ENCODE measurements around the gene PKD1.

PKD1 gene

DNA sequence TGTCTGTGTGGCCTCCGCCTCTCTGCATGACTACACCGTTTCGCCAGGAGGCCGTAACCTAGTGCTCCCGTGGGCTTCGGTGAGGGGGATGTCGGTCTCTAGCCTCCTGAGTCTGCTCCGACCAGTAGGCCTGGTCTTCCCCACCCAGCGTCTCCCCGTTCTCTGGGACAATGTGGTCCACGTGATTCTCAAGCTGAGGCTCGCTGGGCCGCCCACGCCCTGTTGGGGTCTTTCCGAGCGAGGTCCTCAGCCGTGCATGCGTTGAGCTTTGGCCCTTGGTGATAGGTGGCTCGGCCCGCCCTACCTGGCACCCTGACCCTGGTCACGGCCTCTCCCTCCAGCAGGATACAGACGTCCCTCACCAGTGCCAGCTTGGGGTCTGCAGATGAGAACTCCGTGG lies 57.0 kb downstream of the PKD1 start:
- no peak for DNase-seq (ENCODE audit: low spot score)
- FAIRE-seq, result no peak

DNA sequence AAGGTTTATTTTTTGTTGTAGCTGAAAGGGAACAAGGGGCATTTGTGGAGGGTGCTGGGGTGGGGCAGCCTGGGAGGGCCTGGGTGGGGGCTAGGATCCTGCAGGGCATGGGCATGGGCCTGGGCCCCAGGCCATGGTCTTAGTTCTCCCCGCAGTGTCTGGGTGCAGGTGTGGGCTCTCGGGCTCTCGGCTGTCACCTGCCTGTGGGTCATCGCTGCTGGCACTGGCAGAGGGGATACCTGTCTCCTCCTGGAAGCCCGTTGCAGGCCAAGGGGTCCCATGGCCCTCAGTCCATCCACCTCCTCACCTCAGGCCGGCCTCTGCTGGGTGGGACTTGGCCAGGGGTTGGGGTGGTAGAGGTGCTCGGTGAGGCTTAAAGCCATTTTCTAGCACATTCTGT lies 57.6 kb downstream of the PKD1 start:
- FAIRE-seq, result no peak
- no peak for DNase-seq (ENCODE audit: low spot score)

DNA sequence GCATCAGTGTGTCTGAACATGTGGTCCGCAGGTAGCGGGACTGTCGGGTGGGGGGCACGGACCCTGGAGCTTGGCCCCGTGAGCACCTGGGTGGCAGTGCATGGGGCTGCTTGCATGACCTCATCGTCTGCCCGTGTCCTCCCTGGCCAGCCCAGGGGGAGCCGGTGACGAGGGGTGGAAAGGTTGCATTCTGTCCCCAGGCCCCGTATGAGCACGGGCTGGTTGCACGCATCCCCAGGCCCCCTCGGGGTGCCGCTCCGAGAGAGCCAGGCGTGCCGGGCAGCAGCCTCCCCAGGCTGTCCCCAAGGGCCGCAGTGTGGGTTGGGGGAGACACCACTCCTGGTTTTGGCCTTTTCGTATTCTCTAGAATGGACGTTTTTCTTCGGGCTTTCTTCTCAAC lies 58.0 kb downstream of the PKD1 start:
- FAIRE-seq (no peak), DNase-seq (ENCODE audit: low spot score) (no peak)

DNA sequence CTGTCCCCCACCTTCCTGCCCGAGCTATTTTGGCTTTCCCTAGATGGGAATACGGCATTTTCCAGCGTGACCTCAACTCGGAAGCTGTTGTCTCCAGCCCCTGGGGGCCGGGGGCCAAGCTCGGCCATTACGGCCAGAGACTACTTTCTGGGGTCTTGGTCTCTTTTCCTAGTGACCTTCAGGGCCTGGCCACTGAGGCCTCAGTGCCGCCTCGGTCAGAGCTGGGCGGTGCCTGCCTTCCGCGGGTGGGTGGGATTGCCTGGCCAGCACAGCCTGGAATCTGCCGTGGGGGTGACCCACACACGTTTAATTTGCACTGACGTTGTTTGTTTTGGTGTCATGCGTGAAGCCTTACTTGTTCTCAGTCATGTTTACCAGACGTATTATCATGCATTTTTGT lies 58.7 kb downstream of the PKD1 start:
- DNase-seq (ENCODE audit: low spot score), result no peak
- FAIRE-seq, result no peak

DNA sequence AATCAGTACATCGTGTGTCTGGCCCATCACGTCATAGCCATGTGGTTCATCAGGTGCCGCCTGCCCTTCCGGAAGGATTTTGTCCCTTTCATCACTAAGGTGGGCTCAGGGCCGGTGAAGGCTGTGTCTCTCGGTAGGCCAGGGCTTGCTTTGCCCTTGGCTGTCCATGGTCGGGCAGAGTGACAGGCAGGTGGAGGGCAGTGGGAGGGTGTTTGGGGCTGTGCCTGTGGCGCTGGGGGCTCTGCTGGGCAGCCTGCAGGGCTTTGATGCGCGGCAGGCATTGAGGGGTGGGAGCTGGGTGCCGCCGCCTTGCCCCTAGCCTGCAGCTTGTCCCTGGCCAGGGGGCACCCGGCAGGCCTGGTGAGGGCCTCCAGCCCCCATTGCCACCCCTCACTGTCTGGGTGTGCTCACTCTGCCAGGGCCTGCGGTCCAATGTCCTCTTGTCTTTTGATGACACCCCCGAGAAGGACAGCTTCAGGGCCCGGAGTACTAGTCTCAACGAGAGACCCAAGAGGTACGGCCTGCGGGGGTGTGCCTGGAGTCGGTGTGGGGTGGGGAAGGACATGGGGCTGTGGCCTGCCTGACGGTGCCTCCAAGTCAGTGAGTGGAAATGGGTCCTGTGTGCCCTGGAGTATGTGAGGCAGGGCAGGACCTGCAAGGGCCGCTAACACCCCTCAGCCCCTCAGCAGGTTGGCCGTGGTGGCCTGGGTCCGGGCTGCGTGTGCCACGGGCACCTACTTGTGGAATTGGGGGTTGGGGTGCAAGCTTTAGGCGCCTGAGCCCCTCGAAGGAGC lies 59.4 kb downstream of the PKD1 start:
- FAIRE-seq (no peak), DNase-seq (ENCODE audit: low spot score) (no peak)

DNA sequence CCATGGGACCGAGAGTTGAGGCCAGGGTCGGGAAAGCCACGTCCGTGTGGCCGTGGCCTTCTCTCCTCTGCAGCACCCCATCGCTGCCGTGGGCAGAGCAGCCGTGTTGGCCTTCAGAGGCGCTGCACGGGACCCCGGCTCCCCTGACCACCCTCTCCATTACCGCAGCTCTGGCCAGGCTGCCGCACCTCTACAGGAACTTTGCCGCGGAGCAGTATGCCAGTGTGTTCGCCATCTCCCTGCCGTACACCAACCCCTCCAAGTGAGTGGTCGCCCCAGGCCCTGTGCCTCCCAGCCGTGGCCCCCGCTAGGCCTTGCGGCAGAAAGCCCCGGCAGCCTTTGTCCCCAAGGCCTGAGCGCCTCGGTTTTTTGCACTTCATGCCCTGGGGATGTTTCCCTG lies 60.1 kb downstream of the PKD1 start:
- no peak for DNase-seq (ENCODE audit: low spot score)
- no peak for FAIRE-seq

DNA sequence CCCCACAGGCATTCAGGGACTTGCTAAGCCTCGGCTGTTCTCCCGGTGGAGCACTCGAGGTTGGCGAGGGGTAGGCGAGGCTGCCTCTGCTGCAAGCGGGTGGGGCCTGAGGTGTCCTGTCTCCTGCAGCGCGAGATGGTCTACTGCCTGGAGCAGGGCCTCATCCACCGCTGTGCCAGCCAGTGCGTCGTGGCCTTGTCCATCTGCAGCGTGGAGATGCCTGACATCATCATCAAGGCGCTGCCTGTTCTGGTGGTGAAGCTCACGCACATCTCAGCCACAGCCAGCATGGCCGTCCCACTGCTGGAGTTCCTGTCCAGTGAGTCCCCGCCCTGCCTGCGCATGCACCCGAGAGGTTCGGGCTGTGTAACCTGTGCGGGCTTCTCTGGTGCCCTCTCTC lies 61.6 kb downstream of the PKD1 start:
- DNase-seq (ENCODE audit: low spot score) (no peak), FAIRE-seq (no peak)

DNA sequence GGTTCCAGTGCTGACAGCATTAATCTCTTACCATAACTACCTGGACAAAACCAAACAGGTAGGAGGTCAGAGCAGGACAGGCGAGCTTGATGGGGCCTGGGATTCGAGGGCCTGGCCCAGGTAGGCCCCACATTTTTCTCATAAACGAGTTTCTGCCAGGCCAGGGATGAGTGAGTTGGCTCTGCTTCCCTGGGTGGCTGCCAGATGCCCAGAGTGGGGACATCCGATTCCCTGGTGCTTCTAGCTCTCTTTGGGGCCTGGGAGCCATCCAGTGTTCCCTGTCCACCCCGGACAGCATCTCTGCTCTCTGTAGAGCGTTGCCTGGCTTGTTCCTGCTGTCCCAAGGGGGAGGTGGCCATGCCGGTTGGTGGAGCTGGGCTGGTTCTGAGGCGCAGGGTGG lies 62.8 kb downstream of the PKD1 start:
- no peak for FAIRE-seq

DNA sequence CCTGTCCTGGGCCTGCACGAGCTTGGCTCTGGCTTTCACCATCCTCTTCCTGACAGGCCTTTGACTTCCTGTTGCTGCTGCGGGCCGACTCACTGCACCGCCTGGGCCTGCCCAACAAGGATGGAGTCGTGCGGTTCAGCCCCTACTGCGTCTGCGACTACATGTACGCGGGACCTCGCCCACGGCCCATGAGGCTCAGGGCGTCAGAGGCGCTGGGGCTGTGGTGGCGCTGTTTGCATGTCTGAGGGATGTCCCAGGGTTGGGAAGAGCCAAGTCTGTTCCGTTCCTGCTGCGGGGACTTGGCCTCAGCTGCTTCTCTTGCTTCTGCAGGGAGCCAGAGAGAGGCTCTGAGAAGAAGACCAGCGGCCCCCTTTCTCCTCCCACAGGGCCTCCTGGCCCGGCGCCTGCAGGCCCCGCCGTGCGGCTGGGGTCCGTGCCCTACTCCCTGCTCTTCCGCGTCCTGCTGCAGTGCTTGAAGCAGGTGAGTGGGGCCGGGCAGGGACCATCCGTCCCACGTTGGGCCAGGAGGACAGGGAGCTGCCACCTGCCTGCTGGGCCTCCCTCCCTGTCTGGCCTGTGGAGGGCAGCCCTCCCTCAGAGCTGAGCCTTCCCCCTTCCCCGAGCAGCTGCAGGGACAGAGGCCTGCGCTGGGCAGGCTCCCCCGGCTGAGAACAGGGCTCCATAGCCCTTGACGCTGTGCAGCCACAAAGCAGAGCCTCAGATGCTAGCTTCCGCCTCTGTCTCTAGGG lies 64.1 kb downstream of the PKD1 start:
- DNase-seq (ENCODE audit: low spot score), result no peak
- no peak for FAIRE-seq

More for the DNA sequence above, 62.8 kb downstream of the PKD1 start:
- DNase-seq (ENCODE audit: low spot score), result no peak

DNA sequence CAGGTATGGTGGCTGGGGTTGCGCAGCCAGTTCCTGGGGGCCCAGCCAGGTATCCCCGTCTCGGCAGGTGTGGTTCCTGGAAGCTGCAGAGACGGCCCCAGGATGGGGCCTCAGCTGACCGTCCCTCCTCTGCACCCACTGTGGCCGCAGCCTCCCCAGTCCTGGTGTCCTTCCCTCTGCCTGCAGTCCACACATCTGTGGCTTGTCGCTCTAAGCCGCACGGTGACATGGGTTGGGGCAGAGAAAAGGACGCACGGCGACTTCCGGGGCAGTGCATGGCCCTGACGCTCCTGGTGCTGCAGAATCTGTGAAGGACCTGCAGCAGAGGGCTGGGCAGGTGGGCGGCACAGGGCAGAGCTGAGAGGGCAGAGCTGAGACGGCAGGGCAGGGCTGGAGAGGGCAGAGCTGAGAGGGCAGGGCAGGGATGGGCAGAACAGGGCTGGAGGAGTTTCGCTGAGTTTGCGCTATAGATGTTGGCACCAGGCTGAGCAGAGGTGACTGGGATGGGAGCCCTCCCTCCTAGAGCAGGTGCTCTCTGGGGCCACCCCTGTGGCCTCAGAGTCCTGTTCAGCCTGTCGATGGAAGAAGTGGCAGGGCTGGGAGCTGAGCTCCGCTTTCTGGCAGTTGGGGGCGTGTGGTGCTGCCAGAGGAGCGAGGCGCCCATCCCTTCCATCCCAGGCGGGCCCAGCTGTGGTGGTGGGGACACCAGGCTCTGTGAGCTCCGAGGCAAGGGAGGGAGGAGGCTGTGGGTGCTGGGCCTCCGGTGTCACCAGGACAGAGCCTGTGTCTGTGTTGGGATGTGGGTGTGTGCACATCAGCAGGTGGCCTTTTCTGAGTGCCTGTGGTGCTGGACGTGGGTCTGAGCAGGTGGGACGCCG lies 64.9 kb downstream of the PKD1 start:
- DNase-seq (ENCODE audit: low spot score) (no peak), FAIRE-seq (no peak)

DNA sequence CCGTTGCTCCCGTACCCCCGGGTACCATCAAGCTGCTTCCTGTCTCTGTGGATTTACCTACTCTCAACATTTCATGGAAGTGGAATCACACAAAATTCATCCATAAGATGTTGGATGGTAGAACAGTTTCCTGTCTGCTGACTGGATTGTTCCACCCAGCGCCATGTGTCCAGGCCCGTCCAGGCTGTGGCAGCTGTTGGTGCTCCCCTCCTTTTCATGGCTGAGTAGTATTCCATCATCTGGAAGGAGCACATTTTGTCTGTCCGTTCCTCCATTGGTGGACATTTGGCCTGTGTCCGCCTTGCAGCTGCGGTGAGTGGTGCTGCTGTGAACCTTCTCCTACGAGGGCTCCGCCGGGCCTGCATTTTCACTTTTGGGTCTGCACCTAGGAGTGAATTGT lies 69.6 kb downstream of the PKD1 start:
- no peak for DNase-seq (ENCODE audit: low spot score)
- no peak for FAIRE-seq

DNA sequence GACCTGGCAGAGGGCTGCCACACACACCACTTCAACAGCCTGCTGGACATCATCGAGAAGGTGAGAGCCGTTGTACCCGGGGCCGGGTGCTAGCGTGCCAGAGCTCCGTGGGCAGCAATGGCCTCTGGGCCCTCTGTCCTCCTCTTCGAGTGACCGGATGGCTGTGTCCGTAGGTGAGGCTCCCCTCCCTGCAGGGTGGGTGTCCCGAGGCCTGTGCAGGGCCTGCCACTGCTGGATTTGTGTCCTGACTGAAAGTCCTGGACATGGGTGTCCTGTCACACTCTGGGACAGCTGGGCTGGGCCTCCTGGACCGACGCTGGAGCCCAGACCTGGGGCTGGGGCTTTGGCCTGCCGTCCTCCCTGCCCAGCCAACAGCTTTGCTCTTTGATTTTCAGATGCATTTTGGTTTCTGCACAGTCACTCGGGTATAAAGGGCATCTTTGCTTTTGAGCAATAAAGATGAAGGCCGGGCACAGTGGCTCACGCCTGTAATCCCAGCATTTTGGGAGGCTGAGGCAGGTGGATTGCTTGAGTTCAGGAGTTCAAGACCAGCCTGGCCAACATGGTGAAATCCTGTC lies 71.2 kb downstream of the PKD1 start:
- no peak for FAIRE-seq
- DNase-seq (ENCODE audit: low spot score), result no peak

DNA sequence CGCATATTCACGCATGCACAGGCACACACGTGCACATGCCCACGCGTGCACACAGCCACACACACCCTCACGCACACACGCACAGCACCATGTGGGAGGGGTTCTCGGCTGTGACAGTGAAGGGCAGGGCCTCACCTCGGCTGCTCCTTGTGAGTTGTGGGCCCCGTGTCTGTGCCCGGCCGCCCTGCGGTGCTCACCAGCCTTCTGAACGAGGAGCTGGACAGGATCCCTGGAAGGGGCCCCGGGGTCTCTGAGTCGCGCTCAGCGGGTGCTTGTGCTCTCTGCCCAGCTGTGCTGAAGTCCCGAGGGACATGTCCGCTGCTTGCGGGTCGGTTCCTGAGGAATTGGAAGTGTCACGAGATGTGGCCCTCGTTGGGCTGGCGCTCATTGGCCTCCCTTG lies 71.8 kb downstream of the PKD1 start:
- no peak for DNase-seq (ENCODE audit: low spot score)
- FAIRE-seq, result no peak

DNA sequence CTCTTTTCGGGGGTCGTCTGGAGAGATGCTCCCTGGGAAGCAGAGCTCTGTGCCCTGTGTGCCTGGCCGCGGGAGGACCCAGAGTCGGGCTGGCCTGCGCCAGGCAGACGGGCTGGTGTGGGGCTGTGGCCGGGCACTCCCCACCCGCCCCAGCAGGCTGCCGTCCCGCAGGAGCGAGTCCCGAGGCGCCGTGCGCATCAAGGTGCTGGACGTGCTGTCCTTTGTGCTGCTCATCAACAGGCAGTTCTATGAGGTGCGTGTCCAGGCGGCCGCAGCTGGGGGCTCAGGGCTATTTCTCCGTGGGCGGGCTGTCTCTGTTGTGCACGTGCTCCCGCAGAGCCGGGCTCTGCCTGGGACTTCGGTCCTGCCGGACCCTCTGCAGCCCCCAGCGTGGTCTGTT lies 72.9 kb downstream of the PKD1 start:
- no peak for FAIRE-seq
- no peak for DNase-seq (ENCODE audit: low spot score)

DNA sequence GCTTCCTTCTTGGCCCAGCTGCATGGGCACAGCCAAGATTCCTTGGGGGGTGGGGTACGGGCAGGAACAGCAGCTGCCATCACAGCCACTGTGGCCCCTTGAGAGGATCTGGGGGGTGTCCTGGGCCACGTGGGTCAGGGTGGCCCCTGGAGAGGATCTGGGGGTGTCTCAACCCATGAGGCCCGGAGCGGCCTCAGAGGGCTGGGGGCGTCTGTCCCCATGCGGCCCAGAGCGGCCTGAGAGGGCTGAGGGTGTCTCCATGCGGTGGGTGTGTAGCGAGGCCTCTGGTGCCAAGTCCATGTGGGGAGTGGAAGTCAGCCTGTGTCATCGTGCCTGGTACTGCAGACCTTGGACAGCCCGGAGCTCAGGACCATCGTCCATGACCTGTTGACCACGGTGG lies 74.2 kb downstream of the PKD1 start:
- FAIRE-seq (no peak), DNase-seq (ENCODE audit: low spot score) (no peak)

DNA sequence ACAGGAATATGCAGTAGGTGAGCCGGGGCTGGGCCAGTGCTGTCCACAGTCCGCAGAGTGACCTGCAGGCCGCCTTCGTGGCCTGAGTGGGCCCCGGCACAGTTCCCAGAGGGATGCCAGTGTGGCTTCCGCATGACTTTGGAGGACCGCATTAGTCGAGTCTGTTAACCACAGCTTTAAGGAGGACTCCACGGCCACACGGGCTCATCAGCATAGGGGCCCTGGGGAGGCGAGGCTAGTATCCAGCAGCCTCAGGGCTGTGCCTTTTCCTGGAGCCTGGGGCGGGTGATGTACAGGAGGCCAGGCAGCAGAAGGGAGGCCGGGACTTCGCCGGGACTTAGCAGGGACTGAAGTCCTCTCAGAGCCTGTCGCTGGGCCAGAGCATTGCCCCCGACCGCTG lies 74.7 kb downstream of the PKD1 start:
- DNase-seq (ENCODE audit: low spot score), result no peak
- FAIRE-seq, result no peak

DNA sequence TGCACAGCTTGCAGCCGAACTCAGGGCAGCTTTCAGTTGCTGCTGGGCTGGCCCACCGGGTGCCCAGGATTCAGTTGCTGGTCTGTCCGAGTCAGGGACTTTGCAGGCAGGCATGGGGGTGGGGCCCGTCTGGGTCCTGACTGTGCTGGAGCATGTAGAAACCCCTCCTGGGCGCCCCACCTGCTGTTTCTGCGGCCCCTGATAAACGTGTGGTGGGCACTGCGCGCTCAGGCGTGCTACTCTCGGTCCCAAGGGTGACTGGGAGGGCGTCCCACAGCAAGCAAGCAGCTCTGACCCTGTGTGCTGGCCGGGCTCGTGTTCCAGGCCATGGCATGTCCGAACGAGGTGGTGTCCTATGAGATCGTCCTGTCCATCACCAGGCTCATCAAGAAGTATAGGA lies 75.4 kb downstream of the PKD1 start:
- no peak for FAIRE-seq
- no peak for DNase-seq (ENCODE audit: low spot score)

DNA sequence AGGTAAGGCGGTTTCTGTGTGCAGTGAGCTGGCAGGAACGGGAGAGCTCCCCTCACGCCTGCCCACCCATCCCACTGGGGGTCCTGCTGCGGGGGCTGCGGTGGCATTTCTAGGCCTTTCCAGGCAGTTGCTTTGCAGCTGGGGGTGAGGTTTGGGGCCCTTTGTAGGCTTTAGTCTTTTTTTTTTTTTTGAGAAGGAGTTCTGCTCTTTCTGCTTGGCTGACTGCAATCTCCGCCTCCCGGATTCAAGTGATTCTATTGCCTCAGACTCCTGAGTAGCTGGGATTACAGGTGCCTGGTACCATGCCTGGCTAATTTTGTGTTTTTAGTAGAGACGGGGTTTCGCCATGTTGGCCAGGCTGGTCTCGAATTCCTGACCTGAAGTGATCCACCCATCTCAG lies 76.8 kb downstream of the PKD1 start:
- FAIRE-seq (no peak), DNase-seq (ENCODE audit: low spot score) (no peak)

DNA sequence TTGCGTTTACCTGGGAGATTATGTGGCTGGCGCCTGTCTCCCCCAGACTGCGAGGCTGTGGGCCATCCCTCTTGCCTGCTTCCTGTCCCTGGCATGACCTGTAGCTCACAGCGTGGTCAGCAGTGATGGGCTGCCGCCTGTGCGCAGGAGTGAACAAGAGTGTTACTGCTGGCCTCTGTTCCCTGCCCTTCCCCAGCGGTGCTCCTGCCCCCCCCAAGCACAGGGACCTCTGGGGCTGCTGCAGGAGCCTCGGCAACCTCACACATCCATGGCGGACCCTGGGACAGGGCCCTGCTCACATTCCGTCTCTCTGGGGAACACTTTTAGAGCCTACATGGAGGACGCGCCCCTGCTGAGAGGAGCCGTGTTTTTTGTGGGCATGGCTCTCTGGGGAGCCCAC lies 77.3 kb downstream of the PKD1 start:
- FAIRE-seq (no peak), DNase-seq (ENCODE audit: low spot score) (no peak)

DNA sequence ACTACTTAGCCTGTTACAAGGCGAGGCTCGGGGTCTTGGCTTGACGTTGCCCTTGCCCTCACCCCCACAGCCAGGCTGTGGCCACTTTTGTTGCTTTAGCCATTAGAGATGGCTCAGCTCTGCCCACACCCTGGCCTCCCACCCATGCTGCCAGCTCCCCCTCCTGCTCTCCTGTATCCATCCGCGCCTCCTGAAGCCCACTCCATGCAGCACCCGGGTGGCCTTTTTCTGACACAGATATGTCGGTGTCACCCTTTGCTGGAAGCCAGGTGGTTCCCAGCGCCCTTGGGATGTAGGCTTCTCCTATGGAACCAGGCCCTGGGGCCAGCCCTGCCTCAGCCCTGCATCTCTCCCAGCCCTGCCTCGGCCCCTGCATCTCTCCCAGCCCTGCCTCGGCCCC lies 78.3 kb downstream of the PKD1 start:
- FAIRE-seq, result no peak
- DNase-seq (ENCODE audit: low spot score), result no peak

DNA sequence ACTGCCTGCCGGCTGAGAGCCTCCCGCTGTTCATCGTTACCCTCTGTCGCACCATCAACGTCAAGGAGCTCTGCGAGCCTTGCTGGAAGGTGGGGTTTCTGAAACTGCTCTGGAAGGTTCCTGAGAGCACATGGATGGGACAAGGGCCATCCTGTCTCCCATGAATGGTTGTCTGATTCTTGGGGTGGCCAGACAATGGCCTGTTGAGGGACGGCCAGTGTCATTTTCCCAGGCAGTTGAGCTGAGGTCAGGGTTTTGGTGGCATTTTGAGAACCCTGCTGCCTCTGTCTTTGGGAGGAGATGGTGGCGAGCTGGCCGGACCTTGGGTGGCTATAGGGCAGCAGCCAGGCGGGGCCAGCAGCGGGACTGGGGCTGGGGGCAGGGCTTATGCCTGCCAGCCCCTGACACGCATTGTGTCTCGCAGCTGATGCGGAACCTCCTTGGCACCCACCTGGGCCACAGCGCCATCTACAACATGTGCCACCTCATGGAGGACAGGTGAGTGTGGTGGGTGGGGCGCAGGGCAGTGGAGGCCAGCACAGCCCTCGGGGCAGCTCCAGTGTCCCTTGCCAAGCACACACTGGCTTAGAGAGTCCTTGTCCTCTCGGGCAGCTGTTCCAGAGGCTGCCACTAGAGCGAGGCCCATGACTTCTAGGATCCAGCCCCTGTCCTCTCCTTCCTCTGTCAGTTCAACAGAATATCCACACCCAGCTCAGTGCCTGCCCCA lies 78.9 kb downstream of the PKD1 start:
- no peak for DNase-seq (ENCODE audit: low spot score)

More for the DNA sequence above, 78.9 kb downstream of the PKD1 start:
- FAIRE-seq, result no peak

All from urothelium cell line (cell line).